Stomach (tissue), 9 donors: Measurements from ENCODE around the gene C9orf43. TPM values are rescaled to one million over a fixed set of nuclear protein-coding genes. Genes with fewer than 3 reads are reported as not detected.

Experiments
- DNase-seq, 2 donors: peaks; one replicate each; pipeline versions ENCODE4 v3.0.0 to v3.0.0-alpha.2; 2013 to 2019
- H3K27ac ChIP-seq, 5 donors: fragments of 200-600 bp in 4 of 5; sonication (generic) in 4 of 5; one replicate each; pipeline ENCODE4 v1.5.1; 2013 to 2019; ENCODE audit warnings: mild to moderate bottlenecking in 1 of 5, moderate library complexity in 1 of 5
- H3K27me3 ChIP-seq, 3 donors: fragments of 200-600 bp; sonication (generic); one replicate each; pipeline ENCODE4 v1.5.1; 2017 to 2019; ENCODE audit warnings: mixed run types in 1 of 3
- H3K36me3 ChIP-seq, 4 donors: fragments of 200-600 bp; sonication (generic); 1 replicate in 3 of 4; 2 replicates in 1 of 4; pipeline ENCODE4 v1.5.1; 2016 to 2019
- H3K4me1 ChIP-seq, 4 donors: fragments of 200-600 bp; sonication (generic); one replicate each; pipeline ENCODE4 v1.5.1; 2016 to 2019
- H3K4me3 ChIP-seq, 4 donors: fragments of 200-600 bp; sonication (generic) in 3 of 4; one replicate each; pipeline ENCODE4 v1.5.1; 2016 to 2019; ENCODE audit warnings: mild to moderate bottlenecking in 1 of 4
- H3K9me3 ChIP-seq, 4 donors: fragments of 200-600 bp; sonication (generic); one replicate each; pipeline ENCODE4 v1.5.1; 2016 to 2019
- CTCF ChIP-seq, 7 experiments: fragments of 450-650 bp in 4 of 7; fragments of 200-600 bp in 3 of 7; sonication (generic) in 3 of 7; IDR thresholded peaks; one replicate each; pipeline ENCODE4 v1.5.1; 2016 to 2019; ENCODE audit warnings: antibody characterized with exemption in 7 of 7, control low read depth in 2 of 7, mild to moderate bottlenecking in 1 of 7
- EP300 ChIP-seq: sonication (generic); formaldehyde crosslinking; IDR thresholded peaks from one replicate; pipeline ENCODE4 v1.6.1; 2017; ENCODE audit warnings: antibody characterized with exemption
- POLR2A ChIP-seq, 4 donors: fragments of 450-650 bp; IDR thresholded peaks; one replicate each; pipeline ENCODE4 v1.6.1; 2016; ENCODE audit warnings: antibody characterized with exemption in 4 of 4, control low read depth in 2 of 4, mild to moderate bottlenecking in 1 of 4, moderate library complexity in 1 of 4
- POLR2AphosphoS5 ChIP-seq, 3 donors: sonication (generic); formaldehyde crosslinking; IDR thresholded peaks; one replicate each; pipeline ENCODE4 v1.6.1; 2016; ENCODE audit warnings: antibody characterized with exemption in 3 of 3
- WGBS, 5 donors: extraction: QIAGEN DNeasy Blood & Tissue Kit in 3 of 5; methylation state at CpG; one replicate each; pipeline versions ENCODE4 v1.1.5 to v1.1.7; 2013 to 2018; 5-methylcytosine and 5-hydroxymethylcytosine counted together
- intact Hi-C: fragments of 100-400 bp; cut with DNase I; formaldehyde crosslinking; loops from one replicate; pipeline ENCODE4 v1.15.1; 2023; ENCODE audit warnings: low total_unique reads
- polyA plus RNA-seq, 3 donors: library from polyadenylated mRNA; stranded (reverse); fragments of 200-250 nt; gene quantifications; one replicate each; pipeline ENCODE4 v1.2.3, GENCODE V29; 2013
- total RNA-seq, 5 donors: library from RNA; depleted of rRNA; stranded (reverse); fragments of >200 nt; gene quantifications; one replicate each; pipeline versions ENCODE4 v1.1.0 to v1.2.3, GENCODE V29; 2014 to 2016
- donor health status: healthy with polysubstance abuse.
- donor health status: Bipolar disorder and iron deficiency.
- donor health status: healthy.

The C9orf43 gene
- total and polyA plus RNA-seq, 8 donors = 0.19 to 0.61 (median 0.58) TPM; not detected in 3

- WGBS, 5 donors = 78 to 88% (median 85%) methylated on average over 5 of the region's 5 CpGs
- H3K9me3 ChIP-seq = no peaks in the 10 kb centered on the region
- peaks cover 6 to 13% (median 10%) of the 10 kb centered on the region in 4 donors for H3K36me3 ChIP-seq
- H3K27me3 ChIP-seq = no peaks in the 10 kb centered on the region
- H3K4me3 ChIP-seq = no peak overlapping the region
- intact Hi-C loops = no loop called here
- DNase-seq = no peak
- peak overlapping the region in 3 of 5 donors; percentile 8 to 73 (median 60) for H3K27ac ChIP-seq
- TF ChIP-seq CTCF (IDR thresholded peaks at IDR 0.05) = no peak
- TF ChIP-seq POLR2A (IDR thresholded peaks at IDR 0.05) = no peak
- TF ChIP-seq POLR2AphosphoS5 (IDR thresholded peaks at IDR 0.05) = no peak
- TF ChIP-seq EP300 = no peak
- H3K4me1 ChIP-seq = peaks cover 0 to 28% (median 21%) of the 10 kb centered on the region in 4 donors
Measured at GRCh38 chr9:113368348-113368981, 42.1 kb upstream of the C9orf43 start.

GRCh38 chr9:113368982-113369854, 41.3 kb upstream of the C9orf43 start:
- 48 to 67% (median 57%) methylated on average over 13 of the region's 13 CpGs for WGBS, 5 donors
- peak; percentile 58 to 82 for DNase-seq
- Histone ChIP-seq H3K27ac (peak overlapping the region; percentile 56 to 73 (median 60)), H3K9me3 (no peaks in the 10 kb centered on the region), H3K4me3 (no peak overlapping the region), H3K4me1 (peaks cover 0 to 32% (median 28%) of the 10 kb centered on the region in 4 donors), H3K36me3 (peaks cover 14 to 21% (median 18%) of the 10 kb centered on the region in 4 donors), H3K27me3 (no peaks in the 10 kb centered on the region)
- intact Hi-C loops = no loop called here
- TF ChIP-seq POLR2AphosphoS5 (IDR thresholded peaks at IDR 0.05) = no peak
- TF ChIP-seq CTCF (IDR thresholded peaks at IDR 0.05) = no peak
- TF ChIP-seq POLR2A (IDR thresholded peaks at IDR 0.05) = no peak
- no peak for TF ChIP-seq EP300

GRCh38 chr9:113369855-113370140, 40.7 kb upstream of the C9orf43 start:
- intact Hi-C loops = no loop called here
- Histone ChIP-seq H3K27ac (peak overlapping the region; percentile 56 to 73 (median 60)), H3K27me3 (no peaks in the 10 kb centered on the region), H3K9me3 (no peaks in the 10 kb centered on the region), H3K4me3 (no peak overlapping the region), H3K36me3 (peaks cover 14 to 27% (median 24%) of the 10 kb centered on the region in 4 donors), H3K4me1 (peaks cover under 1 to 37% (median 32%) of the 10 kb centered on the region in 4 donors)
- no peak for TF ChIP-seq EP300
- TF ChIP-seq POLR2AphosphoS5 (IDR thresholded peaks at IDR 0.05) = no peak
- TF ChIP-seq POLR2A (IDR thresholded peaks at IDR 0.05) = no peak
- no peak for TF ChIP-seq CTCF (IDR thresholded peaks at IDR 0.05)
- 40 to 72% (median 61%) methylated on average over 10 to 11 of the region's 11 CpGs for WGBS, 5 donors
- no peak for DNase-seq

GRCh38 chr9:113370806-113371325, 39.7 kb upstream of the C9orf43 start:
- 48 to 69% (median 57%) methylated on average over 7 to 8 of the region's 8 CpGs for WGBS, 5 donors
- peak in 1 of 2 donors; percentile 37 for DNase-seq
- H3K27ac ChIP-seq = peak overlapping the region in 3 of 5 donors; percentile 11 to 32 (median 18)
- peaks cover 14 to 33% (median 29%) of the 10 kb centered on the region in 4 donors for H3K36me3 ChIP-seq
- H3K4me3 ChIP-seq = no peak overlapping the region
- peaks cover 5 to 48% (median 42%) of the 10 kb centered on the region in 4 donors for H3K4me1 ChIP-seq
- H3K27me3 ChIP-seq = no peaks in the 10 kb centered on the region
- H3K9me3 ChIP-seq = no peaks in the 10 kb centered on the region
- intact Hi-C loops = no loop called here
- TF ChIP-seq POLR2A (IDR thresholded peaks at IDR 0.05) (no peak), POLR2AphosphoS5 (IDR thresholded peaks at IDR 0.05) (no peak), EP300 (no peak), CTCF (IDR thresholded peaks at IDR 0.05) (no peak)
